ENCODE measurements around the gene GPATCH8.
A peak's percentile ranks its signal among the peaks of the same experiment; 100 is the strongest.
"Not testable (repeated sequence)": the region's sequence is repeated elsewhere in the genome, so short reads cannot be mapped to it uniquely, and the experiment has no call there.

Gene GPATCH8

GRCh38 chr17:44394112-44394511 is 109.1 kb downstream of the GPATCH8 start:
- H3K4me1 ChIP-seq (ENCODE audit: control insufficient read depth, insufficient read depth, low read length); H3K4me3 ChIP-seq (ENCODE audit: low read depth, low read length); H3K27ac ChIP-seq (ENCODE audit: low read depth, low read length); H3K9me3 ChIP-seq (ENCODE audit: control insufficient read depth, insufficient read depth, low read length); H3K27me3 ChIP-seq (ENCODE audit: control insufficient read depth, insufficient read depth, low read length); H3K9ac ChIP-seq (ENCODE audit: low read depth, low read length): not testable (repeated sequence)
- H3K36me3 ChIP-seq (ENCODE audit: control insufficient read depth, insufficient read depth, low read length), result peaks cover 30% of the 10 kb centered on the region

DNA sequence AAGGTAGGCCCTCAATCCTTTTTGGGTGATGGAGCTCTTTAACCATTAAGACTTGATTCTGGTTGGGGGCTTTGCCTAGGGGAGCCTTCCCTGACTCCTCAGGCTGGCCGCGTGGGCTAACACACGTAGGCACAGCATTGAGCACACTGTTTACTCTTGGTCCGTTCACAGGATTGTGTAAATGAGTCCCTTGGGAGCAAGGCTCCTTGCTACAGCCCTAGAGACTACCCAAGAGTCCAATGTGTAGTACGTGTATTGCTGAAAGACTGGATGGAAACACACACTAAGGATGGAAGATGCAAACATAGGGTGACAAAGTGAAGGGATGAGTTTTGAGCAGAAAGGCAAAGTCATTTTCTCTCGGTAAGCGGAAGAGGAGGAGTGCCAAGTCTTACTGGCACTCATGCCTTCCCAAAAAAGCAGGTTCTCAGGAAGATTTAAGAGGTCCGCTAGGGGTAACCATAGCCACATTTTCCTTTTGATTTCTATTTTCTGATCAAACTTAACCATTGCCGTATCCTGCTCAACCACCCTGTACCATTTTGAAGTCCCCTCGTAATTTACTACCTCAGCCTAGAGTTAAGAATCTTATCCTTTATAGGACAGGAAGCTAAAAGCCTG is 112.8 kb downstream of the GPATCH8 start:
- no peaks in the 10 kb centered on the region for H3K4me1 ChIP-seq (ENCODE audit: control insufficient read depth, insufficient read depth, low read length)
- H3K9ac ChIP-seq (ENCODE audit: low read depth, low read length), result no peak overlapping the region

DNA sequence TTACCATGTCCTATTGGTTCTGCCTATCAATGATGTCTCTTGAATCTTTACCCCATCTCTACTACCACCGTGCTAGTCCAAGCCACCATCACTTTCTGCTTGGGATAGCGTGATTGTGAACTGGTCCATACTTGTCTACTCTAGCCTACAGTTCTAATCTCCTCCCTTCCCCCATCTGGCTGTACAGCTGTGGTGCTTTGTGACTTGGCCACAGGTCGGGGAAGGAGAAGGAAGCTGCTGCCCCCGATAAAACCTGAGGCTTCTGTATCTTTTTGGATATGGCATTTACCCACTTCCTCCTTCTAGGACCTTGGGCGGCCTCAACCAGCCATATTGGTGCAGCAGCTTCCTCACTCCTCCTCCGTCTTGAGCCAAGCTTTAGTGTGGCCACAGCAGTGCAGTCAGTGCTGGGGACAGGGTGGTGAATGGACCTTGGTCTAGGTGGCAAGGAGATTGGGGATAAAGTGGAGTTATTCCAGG is 113.4 kb downstream of the GPATCH8 start:
- Histone ChIP-seq H3K27ac (ENCODE audit: low read depth, low read length) (no peak overlapping the region), H3K4me3 (ENCODE audit: low read depth, low read length) (no peak overlapping the region), H3K36me3 (ENCODE audit: control insufficient read depth, insufficient read depth, low read length) (no peaks in the 10 kb centered on the region), H3K4me1 (ENCODE audit: control insufficient read depth, insufficient read depth, low read length) (no peaks in the 10 kb centered on the region), H3K27me3 (ENCODE audit: control insufficient read depth, insufficient read depth, low read length) (peaks cover 20% of the 10 kb centered on the region), H3K9me3 (ENCODE audit: control insufficient read depth, insufficient read depth, low read length) (no peaks in the 10 kb centered on the region), H3K9ac (ENCODE audit: low read depth, low read length) (no peak overlapping the region)

More for the DNA sequence above, 112.8 kb downstream of the GPATCH8 start:
- Histone ChIP-seq H3K36me3 (ENCODE audit: control insufficient read depth, insufficient read depth, low read length) (no peaks in the 10 kb centered on the region), H3K27me3 (ENCODE audit: control insufficient read depth, insufficient read depth, low read length) (peaks cover 16% of the 10 kb centered on the region), H3K27ac (ENCODE audit: low read depth, low read length) (no peak overlapping the region), H3K9me3 (ENCODE audit: control insufficient read depth, insufficient read depth, low read length) (no peaks in the 10 kb centered on the region), H3K4me3 (ENCODE audit: low read depth, low read length) (no peak overlapping the region)

DNA sequence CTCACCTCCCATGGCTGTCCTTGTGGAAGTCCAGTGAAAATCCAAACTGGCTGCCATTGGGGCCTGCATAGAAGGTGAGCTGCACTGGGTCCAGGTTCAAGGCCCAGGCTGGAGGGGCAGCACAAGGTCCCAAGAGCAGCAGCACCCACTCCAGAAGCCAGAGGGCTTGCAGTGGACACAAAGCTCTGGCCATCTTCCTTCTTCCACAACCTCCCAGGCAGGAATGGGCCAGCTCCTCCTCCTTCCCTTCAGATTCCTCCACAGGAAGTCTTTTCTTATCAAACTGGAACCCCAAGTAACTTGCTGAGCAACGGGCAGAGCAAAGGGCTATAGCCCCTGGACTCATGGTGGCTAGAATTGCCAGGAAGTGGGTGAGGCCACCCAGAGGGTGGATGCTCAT is 113.9 kb downstream of the GPATCH8 start, which contains the start of gene ITGA2B:
Gene ITGA2B, minus strand, starts transcription at position 369 of the 400 bp plus-strand sequence. Its CDS starts 176 bp downstream, at position 193.
- no peak within 1 kb of the TSS for H3K4me3 ChIP-seq (ENCODE audit: low read depth, low read length)
- H3K9me3 ChIP-seq (ENCODE audit: control insufficient read depth, insufficient read depth, low read length), result no peaks in the 10 kb centered on the region
- H3K9ac ChIP-seq (ENCODE audit: low read depth, low read length), result no peak within 1 kb of the TSS
- peaks cover 3% of the 10 kb centered on the region; the same call in 1 of the 2 replicates for H3K4me1 ChIP-seq (ENCODE audit: control insufficient read depth, insufficient read depth, low read length)
- no peak within 1 kb of the TSS for H3K27ac ChIP-seq (ENCODE audit: low read depth, low read length)
- no peaks in the 10 kb centered on the region for H3K36me3 ChIP-seq (ENCODE audit: control insufficient read depth, insufficient read depth, low read length)
- H3K27me3 ChIP-seq (ENCODE audit: control insufficient read depth, insufficient read depth, low read length), result peaks cover 25% of the 10 kb centered on the region

DNA sequence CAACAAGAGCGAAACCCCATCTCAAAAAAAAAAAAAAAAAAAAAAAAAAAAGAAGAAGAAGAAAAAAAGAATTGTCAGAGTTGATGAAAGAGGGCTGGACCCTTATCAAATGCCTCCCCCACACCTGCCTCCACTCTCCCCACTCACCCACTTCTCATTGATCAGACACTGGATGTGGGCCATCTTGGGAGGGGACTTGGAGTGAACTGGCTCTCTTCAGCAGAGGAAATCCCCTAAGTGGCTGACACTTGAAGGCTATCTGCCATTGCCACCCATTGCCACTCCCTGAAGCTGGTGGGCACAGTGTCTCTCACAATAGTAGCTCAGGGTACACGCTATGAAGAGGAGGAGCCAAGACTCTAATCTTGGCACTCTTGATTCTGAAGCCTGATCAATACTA is 115.4 kb downstream of the GPATCH8 start:
- Histone ChIP-seq H3K27ac (ENCODE audit: low read depth, low read length) (no peak overlapping the region), H3K36me3 (ENCODE audit: control insufficient read depth, insufficient read depth, low read length) (no peaks in the 10 kb centered on the region), H3K4me1 (ENCODE audit: control insufficient read depth, insufficient read depth, low read length) (peaks cover 4% of the 10 kb centered on the region; the same call in 1 of the 2 replicates), H3K4me3 (ENCODE audit: low read depth, low read length) (no peak overlapping the region), H3K9me3 (ENCODE audit: control insufficient read depth, insufficient read depth, low read length) (no peaks in the 10 kb centered on the region), H3K27me3 (ENCODE audit: control insufficient read depth, insufficient read depth, low read length) (peaks cover 39% of the 10 kb centered on the region), H3K9ac (ENCODE audit: low read depth, low read length) (no peak overlapping the region)

DNA sequence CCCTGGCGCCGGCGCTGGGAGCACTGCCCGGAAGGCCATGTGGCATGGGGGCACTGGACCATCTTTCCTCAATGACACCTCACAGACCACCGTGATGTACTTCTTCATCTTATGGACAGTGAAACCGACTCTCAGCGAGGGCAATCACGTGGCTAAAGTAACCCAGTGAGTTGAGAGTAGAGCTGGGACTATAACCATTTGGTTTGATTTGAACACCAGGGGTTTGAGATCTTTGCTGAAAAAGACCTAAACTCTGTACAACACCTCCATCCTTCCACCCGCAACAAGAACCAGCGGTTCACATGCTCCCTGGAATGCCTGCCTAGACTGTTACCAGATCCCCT is 117.1 kb downstream of the GPATCH8 start:
- no peak overlapping the region for H3K9ac ChIP-seq (ENCODE audit: low read depth, low read length)
- no peak overlapping the region for H3K27ac ChIP-seq (ENCODE audit: low read depth, low read length)
- H3K9me3 ChIP-seq (ENCODE audit: control insufficient read depth, insufficient read depth, low read length), result no peaks in the 10 kb centered on the region
- peak overlapping the region; percentile 83 for H3K4me3 ChIP-seq (ENCODE audit: low read depth, low read length)
- peaks cover 43% of the 10 kb centered on the region for H3K27me3 ChIP-seq (ENCODE audit: control insufficient read depth, insufficient read depth, low read length)
- no peaks in the 10 kb centered on the region for H3K36me3 ChIP-seq (ENCODE audit: control insufficient read depth, insufficient read depth, low read length)
- H3K4me1 ChIP-seq (ENCODE audit: control insufficient read depth, insufficient read depth, low read length), result peaks cover 4% of the 10 kb centered on the region; the same call in 1 of the 2 replicates

GRCh38 chr17:44385287-44386181 is 117.7 kb downstream of the GPATCH8 start:
- Histone ChIP-seq H3K27ac (ENCODE audit: low read depth, low read length) (no peak overlapping the region), H3K4me3 (ENCODE audit: low read depth, low read length) (peak overlapping the region; percentile 83), H3K9ac (ENCODE audit: low read depth, low read length) (peak overlapping the region; percentile 31; the same call in 1 of the 2 replicates), H3K9me3 (ENCODE audit: control insufficient read depth, insufficient read depth, low read length) (no peaks in the 10 kb centered on the region), H3K36me3 (ENCODE audit: control insufficient read depth, insufficient read depth, low read length) (no peaks in the 10 kb centered on the region), H3K27me3 (ENCODE audit: control insufficient read depth, insufficient read depth, low read length) (peaks cover 43% of the 10 kb centered on the region), H3K4me1 (ENCODE audit: control insufficient read depth, insufficient read depth, low read length) (peaks cover 4% of the 10 kb centered on the region; the same call in 1 of the 2 replicates)

GRCh38 chr17:44384823-44385286 is 118.4 kb downstream of the GPATCH8 start:
- peaks cover 4% of the 10 kb centered on the region; the same call in 1 of the 2 replicates for H3K4me1 ChIP-seq (ENCODE audit: control insufficient read depth, insufficient read depth, low read length)

GRCh38 chr17:44384281-44384822 is 118.9 kb downstream of the GPATCH8 start:
- Histone ChIP-seq H3K4me1 (ENCODE audit: control insufficient read depth, insufficient read depth, low read length) (peaks cover 4% of the 10 kb centered on the region; the same call in 1 of the 2 replicates), H3K9me3 (ENCODE audit: control insufficient read depth, insufficient read depth, low read length) (no peaks in the 10 kb centered on the region), H3K4me3 (ENCODE audit: low read depth, low read length) (peak overlapping the region; percentile 83), H3K27me3 (ENCODE audit: control insufficient read depth, insufficient read depth, low read length) (peaks cover 43% of the 10 kb centered on the region), H3K36me3 (ENCODE audit: control insufficient read depth, insufficient read depth, low read length) (no peaks in the 10 kb centered on the region), H3K9ac (ENCODE audit: low read depth, low read length) (no peak overlapping the region; the same call in 1 of the 2 replicates), H3K27ac (ENCODE audit: low read depth, low read length) (no peak overlapping the region)

More at GRCh38 chr17:44384823-44385286, 118.4 kb downstream of the GPATCH8 start:
- H3K27me3 ChIP-seq (ENCODE audit: control insufficient read depth, insufficient read depth, low read length), result peaks cover 43% of the 10 kb centered on the region
- H3K9ac ChIP-seq (ENCODE audit: low read depth, low read length), result 0 out of 2 replicates have a peak overlapping the region, but pooled peaks have one; percentile 31
- no peaks in the 10 kb centered on the region for H3K36me3 ChIP-seq (ENCODE audit: control insufficient read depth, insufficient read depth, low read length)
- H3K9me3 ChIP-seq (ENCODE audit: control insufficient read depth, insufficient read depth, low read length), result no peaks in the 10 kb centered on the region
- no peak overlapping the region for H3K27ac ChIP-seq (ENCODE audit: low read depth, low read length)
- peak overlapping the region; percentile 83 for H3K4me3 ChIP-seq (ENCODE audit: low read depth, low read length)

DNA sequence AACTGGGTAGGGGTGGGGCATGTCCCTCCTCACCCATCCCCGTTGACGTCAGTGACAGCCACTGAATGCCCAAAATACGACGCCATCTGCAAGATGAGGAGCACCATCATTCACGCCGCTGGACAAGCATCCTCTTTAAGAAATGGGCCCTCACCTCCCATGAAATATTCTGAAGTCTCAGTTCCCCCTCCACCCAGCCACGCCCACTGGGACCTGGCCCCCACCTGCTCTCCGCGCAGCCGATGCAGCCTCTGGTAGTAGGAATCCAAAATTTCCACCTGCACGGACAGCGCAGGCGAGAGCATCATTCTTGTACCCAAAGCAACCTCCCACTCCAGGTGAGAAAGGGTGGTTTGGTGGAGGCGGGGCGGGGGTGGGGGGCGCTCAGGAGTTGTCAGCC is 119.3 kb downstream of the GPATCH8 start:
- Histone ChIP-seq H3K4me1 (ENCODE audit: control insufficient read depth, insufficient read depth, low read length) (peaks cover 4% of the 10 kb centered on the region; the same call in 1 of the 2 replicates), H3K4me3 (ENCODE audit: low read depth, low read length) (no peak overlapping the region), H3K36me3 (ENCODE audit: control insufficient read depth, insufficient read depth, low read length) (no peaks in the 10 kb centered on the region), H3K27ac (ENCODE audit: low read depth, low read length) (no peak overlapping the region), H3K27me3 (ENCODE audit: control insufficient read depth, insufficient read depth, low read length) (peaks cover 43% of the 10 kb centered on the region), H3K9me3 (ENCODE audit: control insufficient read depth, insufficient read depth, low read length) (no peaks in the 10 kb centered on the region), H3K9ac (ENCODE audit: low read depth, low read length) (no peak overlapping the region)
